CD4-positive, alpha-beta memory T cell (primary cell): ENCODE measurements around the gene SMIM26. TPM values are rescaled to one million over a fixed set of nuclear protein-coding genes. Genes with fewer than 3 reads are reported as not detected.

Source experiments
- polyA plus RNA-seq, 2 donors: library from polyadenylated mRNA; unstranded; fragments of 300-500 nt; fragmentation: Illumina TruSeq; gene quantifications; one replicate each; pipeline ENCODE4 v1.2.3, GENCODE V29; 2021
- total RNA-seq, 2 experiments: library from RNA; stranded (reverse); gene quantifications; one replicate each; pipeline ENCODE4 v1.2.3, GENCODE V29; 2021

The SMIM26 gene
- total and polyA plus RNA-seq, 4 experiments from 2014 or later: 60.2 to 233 (median 125) TPM

Other genes starting within 250 kb of the SMIM26 start
- gene DZANK1, start 100.4 kb upstream of the SMIM26 start, total RNA-seq: 1 to 10 TPM; 2.7 to 3.0 TPM
- 1 to 10 TPM in 1 of 2 donors, under 1 TPM in 1; 0.99 to 1.1 TPM for gene DZANK1, start 100.4 kb upstream of the SMIM26 start, polyA plus RNA-seq
- 1 to 10 TPM; 7.8 to 9.1 TPM for gene POLR3F, start 100.0 kb upstream of the SMIM26 start, total RNA-seq
- 1 to 10 TPM; 7.1 to 7.8 TPM for gene POLR3F, start 100.0 kb upstream of the SMIM26 start, polyA plus RNA-seq
- 1 to 10 TPM; 9.0 to 9.2 TPM for gene RBBP9, start 70.2 kb upstream of the SMIM26 start, total RNA-seq
- 1 to 10 TPM; 8.4 to 9.0 TPM for gene RBBP9, start 70.2 kb upstream of the SMIM26 start, polyA plus RNA-seq
- gene SEC23B, start 59.5 kb upstream of the SMIM26 start, total RNA-seq: 10 to 100 TPM; 46.8 to 50.0 TPM
- gene SEC23B, start 59.5 kb upstream of the SMIM26 start, polyA plus RNA-seq: 10 to 100 TPM; 56.8 to 65.4 TPM
- 10 to 100 TPM; 15.9 to 18.1 TPM for gene DTD1, start 20.6 kb downstream of the SMIM26 start, total RNA-seq
- 10 to 100 TPM; 57.8 to 61.8 TPM for gene DTD1, start 20.6 kb downstream of the SMIM26 start, polyA plus RNA-seq
- not detected for gene SCP2D1, start 246.4 kb downstream of the SMIM26 start, total RNA-seq
- gene SCP2D1, start 246.4 kb downstream of the SMIM26 start, polyA plus RNA-seq: not detected